ENCODE data around the gene RBMS3.

GRCh38 chr3:29696311-29696710 is 415.4 kb downstream of the RBMS3 start:
- TF ChIP-seq CTCF (conservative IDR thresholded peaks at IDR 0.05; ENCODE audit: low read depth in 2 of 2) (no peak), CREB1 (CRISPR knock-in tag; IDR thresholded peaks at IDR 0.05; ENCODE audit: low read depth) (no peak), POLR2AphosphoS5 (IDR thresholded peaks at IDR 0.05; ENCODE audit: low read depth) (no peak), EZH2 (IDR thresholded peaks at IDR 0.05; ENCODE audit: low read depth, unreplicated experiment) (no peak), REST (IDR thresholded peaks at IDR 0.05; ENCODE audit: unreplicated experiment) (no peak)
